MM.1S (cell line): Measurements from ENCODE around the gene NCOR2.
"Not testable (repeated sequence)": the region's sequence is repeated elsewhere in the genome, so short reads cannot be mapped to it uniquely, and the experiment has no call there.

Experiments used
- DNase-seq: peaks from one replicate; pipeline ENCODE4 v3.0.0-alpha.2; 2015
- H2AFZ ChIP-seq: fragments of 300-600 bp; sonication (generic); 2 replicates; pipeline ENCODE4 v1.6.0; 2016; ENCODE audit warnings: antibody characterized with exemption, low read length
- H3F3A ChIP-seq: fragments of 300-600 bp; sonication (generic); 2 replicates; pipeline ENCODE4 v1.6.1; 2016; ENCODE audit warnings: mild to moderate bottlenecking, antibody characterized with exemption, low read length, moderate library complexity, mixed read lengths; ENCODE audit not compliant: insufficient read depth
- H3K27ac ChIP-seq: fragments of 300-600 bp; sonication (generic); 2 replicates; pipeline ENCODE4 v1.5.1; 2016; ENCODE audit warnings: mild to moderate bottlenecking, low read length
- H3K27me3 ChIP-seq: fragments of 300-600 bp; sonication (generic); replicated peaks from 2 replicates; pipeline ENCODE4 v1.6.0; 2016; ENCODE audit warnings: low read length; ENCODE audit not compliant: insufficient read depth
- H3K36me3 ChIP-seq: fragments of 300-600 bp; sonication (generic); replicated peaks from 2 replicates; pipeline ENCODE4 v1.6.1; 2016; ENCODE audit warnings: mild to moderate bottlenecking, low read length, mixed read lengths; ENCODE audit not compliant: insufficient read depth
- H3K4me1 ChIP-seq: fragments of 300-600 bp; sonication (generic); 2 replicates; pipeline ENCODE4 v1.6.1; 2016; ENCODE audit warnings: low read length, mixed read lengths
- H3K4me2 ChIP-seq: fragments of 300-600 bp; sonication (generic); 2 replicates; pipeline ENCODE4 v1.6.0; 2016; ENCODE audit warnings: low read depth, low read length
- H3K4me3 ChIP-seq: fragments of 300-600 bp; sonication (generic); 2 replicates; pipeline ENCODE4 v1.5.1; 2016; ENCODE audit warnings: low read length, mixed read lengths
- H3K79me2 ChIP-seq: fragments of 300-600 bp; sonication (generic); 2 replicates; pipeline ENCODE4 v1.6.1; 2016; ENCODE audit warnings: mixed run types, low read length, mixed read lengths
- H3K9ac ChIP-seq: fragments of 300-600 bp; sonication (generic); 2 replicates; pipeline ENCODE4 v1.6.1; 2016; ENCODE audit warnings: low read length, mixed read lengths
- H3K9me2 ChIP-seq: fragments of 300-600 bp; sonication (generic); replicated peaks from 2 replicates; pipeline ENCODE4 v1.6.1; 2016; ENCODE audit warnings: mild to moderate bottlenecking, low read length, mixed read lengths; ENCODE audit not compliant: insufficient read depth
- H3K9me3 ChIP-seq: fragments of 300-600 bp; sonication (generic); replicated peaks from 2 replicates; pipeline ENCODE4 v1.6.1; 2016; ENCODE audit warnings: mild to moderate bottlenecking, low read length, mixed read lengths; ENCODE audit not compliant: insufficient read depth
- H4K20me1 ChIP-seq: fragments of 300-600 bp; sonication (generic); 2 replicates; pipeline ENCODE4 v1.6.1; 2016; ENCODE audit warnings: mild to moderate bottlenecking, low read length, moderate library complexity, mixed read lengths; ENCODE audit not compliant: insufficient read depth
- EZH2 ChIP-seq: fragments of 300-600 bp; sonication (generic); optimal IDR thresholded peaks from 2 replicates; pipeline ENCODE3; 2017; ENCODE audit warnings: low read depth, mild to moderate bottlenecking, antibody characterized with exemption, low read length, mixed read lengths
- EZH2phosphoT487 ChIP-seq: fragments of 300-600 bp; sonication (generic); IDR thresholded peaks from 2 replicates; pipeline ENCODE4 v1.6.1; 2018; ENCODE audit warnings: antibody characterized with exemption, low read length
- TF ChIP-seq, protein P1 (sequence below): fragments of 300-600 bp; sonication (generic); IDR thresholded peaks from 2 replicates; pipeline ENCODE4 v1.5.1; 2016; ENCODE audit warnings: antibody characterized with exemption, low read length, mixed read lengths

The NCOR2 gene

GRCh38 chr12:124588018-124588634 is 20.7 kb upstream of the NCOR2 start:
- Histone ChIP-seq H3F3A (no peaks in the 10 kb centered on the region), H3K27ac (no peak overlapping the region), H4K20me1 (no peaks in the 10 kb centered on the region), H3K4me3 (no peak overlapping the region), H3K9ac (no peak overlapping the region), H3K79me2 (no peaks in the 10 kb centered on the region), H2AFZ (no peak overlapping the region), H3K4me1 (no peaks in the 10 kb centered on the region), H3K36me3 (no peaks in the 10 kb centered on the region), H3K4me2 (no peak overlapping the region), H3K9me2 (no peaks in the 10 kb centered on the region), H3K9me3 (no peaks in the 10 kb centered on the region), H3K27me3 (no peaks in the 10 kb centered on the region)
- TF ChIP-seq EZH2 (no peak), EZH2phosphoT487 (no peak)
- TF ChIP-seq, protein P1, sequence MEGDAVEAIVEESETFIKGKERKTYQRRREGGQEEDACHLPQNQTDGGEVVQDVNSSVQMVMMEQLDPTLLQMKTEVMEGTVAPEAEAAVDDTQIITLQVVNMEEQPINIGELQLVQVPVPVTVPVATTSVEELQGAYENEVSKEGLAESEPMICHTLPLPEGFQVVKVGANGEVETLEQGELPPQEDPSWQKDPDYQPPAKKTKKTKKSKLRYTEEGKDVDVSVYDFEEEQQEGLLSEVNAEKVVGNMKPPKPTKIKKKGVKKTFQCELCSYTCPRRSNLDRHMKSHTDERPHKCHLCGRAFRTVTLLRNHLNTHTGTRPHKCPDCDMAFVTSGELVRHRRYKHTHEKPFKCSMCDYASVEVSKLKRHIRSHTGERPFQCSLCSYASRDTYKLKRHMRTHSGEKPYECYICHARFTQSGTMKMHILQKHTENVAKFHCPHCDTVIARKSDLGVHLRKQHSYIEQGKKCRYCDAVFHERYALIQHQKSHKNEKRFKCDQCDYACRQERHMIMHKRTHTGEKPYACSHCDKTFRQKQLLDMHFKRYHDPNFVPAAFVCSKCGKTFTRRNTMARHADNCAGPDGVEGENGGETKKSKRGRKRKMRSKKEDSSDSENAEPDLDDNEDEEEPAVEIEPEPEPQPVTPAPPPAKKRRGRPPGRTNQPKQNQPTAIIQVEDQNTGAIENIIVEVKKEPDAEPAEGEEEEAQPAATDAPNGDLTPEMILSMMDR = no peak
- no peak for DNase-seq

DNA sequence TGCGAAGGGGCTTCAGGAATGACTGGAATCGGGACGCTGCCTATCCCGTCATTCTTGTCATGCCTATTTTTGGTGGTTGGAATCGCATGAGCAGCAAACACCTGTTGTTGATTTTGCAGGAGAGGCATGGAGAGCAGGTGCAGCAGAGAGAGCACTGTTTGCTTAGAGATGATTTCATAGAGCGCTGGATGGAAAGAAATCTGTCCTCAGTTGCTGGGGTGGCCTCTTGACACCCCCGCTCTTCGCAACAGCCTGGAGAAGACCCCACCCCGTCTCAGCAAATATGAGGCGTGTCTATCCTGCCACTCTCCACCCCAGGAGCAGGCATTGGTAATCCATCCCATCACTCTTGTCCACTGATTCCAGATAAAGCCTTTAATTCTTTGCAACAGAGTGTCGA is 19.3 kb upstream of the NCOR2 start:
- H2AFZ ChIP-seq = no peak overlapping the region
- H3F3A ChIP-seq = no peaks in the 10 kb centered on the region
- no peaks in the 10 kb centered on the region for H4K20me1 ChIP-seq
- no peak overlapping the region for H3K4me3 ChIP-seq
- no peaks in the 10 kb centered on the region for H3K27me3 ChIP-seq
- H3K9ac ChIP-seq = no peak overlapping the region
- no peaks in the 10 kb centered on the region for H3K4me1 ChIP-seq
- DNase-seq = no peak
- H3K4me2 ChIP-seq = no peak overlapping the region
- TF ChIP-seq EZH2phosphoT487 (no peak), EZH2 (no peak)
- TF ChIP-seq, protein P1 = no peak
- no peaks in the 10 kb centered on the region for H3K79me2 ChIP-seq
- no peaks in the 10 kb centered on the region for H3K9me2 ChIP-seq
- no peaks in the 10 kb centered on the region for H3K36me3 ChIP-seq
- no peaks in the 10 kb centered on the region for H3K9me3 ChIP-seq
- no peak overlapping the region for H3K27ac ChIP-seq

DNA sequence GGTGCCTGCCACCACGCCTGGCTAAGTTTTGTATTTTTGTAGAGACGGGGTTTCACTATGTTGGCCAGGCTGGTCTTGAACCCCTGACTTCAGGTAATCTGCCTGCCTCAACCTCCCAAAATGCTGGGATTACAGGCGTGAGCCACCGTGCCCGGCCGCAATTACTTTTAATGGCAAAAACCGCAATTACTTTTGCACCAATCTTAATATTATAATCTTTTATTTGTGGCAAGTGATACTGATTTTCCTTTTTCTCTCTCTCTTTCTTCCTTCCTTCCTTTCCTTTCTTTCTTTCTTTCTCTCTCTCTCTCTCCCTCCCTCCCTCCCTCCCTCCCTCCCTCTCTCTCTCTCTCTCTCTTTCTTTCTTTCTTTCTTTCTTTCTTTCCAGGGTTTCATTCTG is 17.1 kb upstream of the NCOR2 start:
- not testable (repeated sequence) for H3K4me1 ChIP-seq, H3K27me3 ChIP-seq, H3K9me3 ChIP-seq, H3K9ac ChIP-seq, H2AFZ ChIP-seq, H3K9me2 ChIP-seq, H3F3A ChIP-seq, H3K4me2 ChIP-seq, H4K20me1 ChIP-seq, H3K36me3 ChIP-seq, H3K27ac ChIP-seq, H3K4me3 ChIP-seq, DNase-seq, H3K79me2 ChIP-seq

DNA sequence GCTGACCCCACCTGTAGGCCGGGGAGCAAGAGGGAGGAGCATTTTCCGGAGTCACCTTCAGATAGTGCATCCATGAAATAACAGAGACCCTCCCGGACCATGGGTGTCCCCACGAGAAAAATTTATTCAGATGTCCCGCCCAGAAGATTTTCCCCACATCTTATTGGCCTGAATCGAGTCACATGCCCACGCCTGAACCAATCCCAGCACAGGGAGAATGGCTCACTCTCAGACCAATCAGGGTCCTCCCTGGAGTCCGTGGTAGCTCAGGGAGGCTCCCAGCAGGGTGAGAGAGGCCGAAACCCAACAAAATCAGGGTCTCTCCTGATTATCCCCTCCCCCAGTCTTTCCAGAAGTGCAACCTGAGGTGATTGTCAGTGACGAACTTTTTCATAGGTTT is 16.4 kb upstream of the NCOR2 start:
- Histone ChIP-seq H3K4me2 (no peak overlapping the region), H3K79me2 (no peaks in the 10 kb centered on the region), H3K9ac (no peak overlapping the region), H3K4me3 (no peak overlapping the region), H4K20me1 (no peaks in the 10 kb centered on the region), H3K36me3 (no peaks in the 10 kb centered on the region), H2AFZ (no peak overlapping the region), H3K27me3 (no peaks in the 10 kb centered on the region), H3K4me1 (no peaks in the 10 kb centered on the region), H3F3A (no peaks in the 10 kb centered on the region), H3K9me3 (no peaks in the 10 kb centered on the region), H3K27ac (no peak overlapping the region), H3K9me2 (no peaks in the 10 kb centered on the region)
- no peak for DNase-seq
- TF ChIP-seq EZH2phosphoT487 (no peak), EZH2 (no peak)
- TF ChIP-seq, protein P1 = no peak
